Panc1 (cell line): ENCODE results near the gene CLMN. TPM values are rescaled to one million over a fixed set of nuclear protein-coding genes. Genes with fewer than 3 reads are reported as not detected.

Experiments
- ATAC-seq: fragments of 200-7000 bp; cut with Tn5 transposase; 2 replicates; pipeline ENCODE4 v1.9.1; 2020; ENCODE audit warnings: mild to moderate bottlenecking, moderate library complexity
- BruUV-seq: library from RNA; stranded (reverse); fragments of 400-500 nt; replicated peaks from 2 replicates; lab custom pipeline; 2021; lab: Mats Ljungman, UMichigan
- CTCF ChIA-PET: fragments of 300-600 bp; sonication (Branson Sonifier 250); formaldehyde crosslinking; loops from one replicate; lab custom pipeline; 2022; ENCODE audit warnings: antibody characterized with exemption; lab: Charles Lee
- POLR2A ChIA-PET: fragments of 300-600 bp; sonication (Branson Sonifier 250); formaldehyde crosslinking; loops from one replicate; lab custom pipeline; 2022; ENCODE audit warnings: antibody characterized with exemption; lab: Charles Lee
- DNase-seq: peaks from one replicate; pipeline ENCODE4 v3.0.0-alpha.2; 2010; ENCODE audit warnings: low read depth, low spot score
- H3K27ac ChIP-seq: 2 replicates; pipeline ENCODE4 v1.5.1; 2011; ENCODE audit warnings: mild to moderate bottlenecking, low read length, inconsistent platforms
- H3K27me3 ChIP-seq: fragments of 200-500 bp; sonication (Bioruptor generic); 2 replicates; pipeline ENCODE4 v1.6.0; 2014; ENCODE audit warnings: low read length, inconsistent platforms; ENCODE audit not compliant: control insufficient read depth, insufficient read depth
- H3K36me3 ChIP-seq: fragments of 200-500 bp; sonication (Bioruptor generic); 2 replicates; pipeline ENCODE4 v1.5.1; 2014; ENCODE audit warnings: inconsistent platforms, mild to moderate bottlenecking, low read length, moderate library complexity; ENCODE audit not compliant: control insufficient read depth, insufficient read depth
- H3K4me1 ChIP-seq: 2 replicates; pipeline ENCODE4 v1.5.1; 2011; ENCODE audit warnings: inconsistent platforms, mild to moderate bottlenecking, low read length, moderate library complexity; ENCODE audit not compliant: control insufficient read depth, insufficient read depth
- H3K4me3 ChIP-seq, 2 experiments: 2 replicates each; pipeline ENCODE4 v1.5.1; 2011 to 2012; ENCODE audit warnings: low read depth in 2 of 2, low read length in 2 of 2, mild to moderate bottlenecking in 2 of 2, inconsistent platforms in 1 of 2, moderate library complexity in 1 of 2
- H3K9me3 ChIP-seq: fragments of 200-500 bp; sonication (Bioruptor generic); 2 replicates; pipeline ENCODE4 v1.5.1; 2014; ENCODE audit warnings: low read depth, mild to moderate bottlenecking, inconsistent platforms, low read length, moderate library complexity; ENCODE audit not compliant: control insufficient read depth, insufficient read depth
- POLR2AphosphoS5 ChIP-seq: IDR thresholded peaks from 2 replicates; pipeline ENCODE4 v1.6.1; 2012; ENCODE audit warnings: mild to moderate bottlenecking, low read depth, low read length, moderate library complexity
- SIN3A ChIP-seq: IDR thresholded peaks from 2 replicates; pipeline ENCODE4 v1.6.1; 2012; ENCODE audit warnings: low read depth, mild to moderate bottlenecking, low read length, moderate library complexity, borderline replicate concordance; ENCODE audit not compliant: insufficient read depth
- TCF7L2 ChIP-seq: IDR thresholded peaks from 2 replicates; pipeline ENCODE4 v1.6.1; 2011; ENCODE audit warnings: mild to moderate bottlenecking, low read depth, low read length, inconsistent platforms
- in situ Hi-C: cut with HindIII; loops from 2 replicates; pipeline ENCODE4 v1.10.0; 2016; ENCODE audit warnings: low sequenced_read_pairs, low pct_unique_long_range_greater_than_20kb
- intact Hi-C: fragments of 100-400 bp; cut with micrococcal nuclease; formaldehyde crosslinking; loops from one replicate; pipeline ENCODE4 v1.10.0; 2022; ENCODE audit not compliant: unreplicated experiment
- total RNA-seq: library from RNA; stranded (reverse); gene quantifications from one replicate; pipeline ENCODE4 v1.2.1, GENCODE V29; 2021; ENCODE audit not compliant: unreplicated experiment
- TF ChIP-seq, protein P1 (sequence below), 2 experiments: IDR thresholded peaks; 2 replicates each; pipeline ENCODE4 v1.6.1; 2011 to 2012; ENCODE audit warnings: low read depth in 2 of 2, control low read depth in 1 of 2, low read length in 1 of 2, mild to moderate bottlenecking in 1 of 2, moderate library complexity in 1 of 2; ENCODE audit not compliant: insufficient read depth in 1 of 2
- TF ChIP-seq, protein P2 (sequence below): fragments of 450-650 bp; IDR thresholded peaks from 2 replicates; pipeline ENCODE4 v1.5.1; 2017; ENCODE audit warnings: mild to moderate bottlenecking

Gene CLMN
- total RNA-seq, 1 experiment from 2014 or later: 34.9 TPM

DNA sequence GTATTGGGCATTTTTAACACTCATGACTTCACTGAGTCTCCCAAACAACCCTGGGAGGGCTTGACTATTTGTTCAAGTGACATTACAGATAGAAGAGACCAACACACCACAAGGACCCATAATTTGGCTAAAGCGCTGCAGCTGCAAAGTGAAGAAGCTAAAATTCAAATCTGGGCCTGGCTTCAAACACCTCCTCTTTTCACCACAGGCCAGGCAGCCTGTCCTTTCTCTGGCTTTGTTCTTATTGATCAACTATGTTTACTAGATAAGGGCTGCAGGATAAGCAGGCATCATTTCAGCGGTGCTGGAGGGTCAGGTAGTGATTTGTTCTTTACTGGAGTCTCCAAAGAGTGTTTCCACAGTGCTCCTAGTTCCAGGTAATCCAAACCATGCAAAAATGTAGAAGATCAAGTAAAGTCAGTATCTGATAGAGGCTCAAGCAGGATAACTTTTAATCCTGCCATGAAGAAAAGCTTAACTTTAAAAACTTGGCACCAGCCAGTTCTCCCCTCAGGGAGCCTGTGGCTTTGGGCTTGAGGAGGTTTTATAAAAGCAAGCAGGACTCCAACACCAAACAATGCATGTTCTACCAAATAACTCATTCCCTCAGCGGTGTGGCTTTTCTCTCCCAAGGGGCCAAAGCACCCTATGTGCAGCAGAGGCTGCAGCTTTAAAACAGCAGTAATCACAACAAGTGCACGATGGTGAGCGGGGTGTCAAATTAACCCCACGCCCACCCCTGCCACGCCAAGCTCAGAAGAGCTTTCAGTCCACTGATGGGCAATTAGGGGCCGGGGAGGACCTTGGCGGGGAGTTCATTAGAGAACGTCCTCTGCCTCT, 16.8 kb downstream of the CLMN start:
- Histone ChIP-seq H3K9me3 (no peaks in the 10 kb centered on the region), H3K27ac (no peak overlapping the region), H3K36me3 (no peaks in the 10 kb centered on the region), H3K4me1 (peaks cover 16% of the 10 kb centered on the region), H3K27me3 (no peaks in the 10 kb centered on the region), H3K4me3 (no peak overlapping the region)
- no peak for TF ChIP-seq POLR2AphosphoS5
- TF ChIP-seq, protein P1, sequence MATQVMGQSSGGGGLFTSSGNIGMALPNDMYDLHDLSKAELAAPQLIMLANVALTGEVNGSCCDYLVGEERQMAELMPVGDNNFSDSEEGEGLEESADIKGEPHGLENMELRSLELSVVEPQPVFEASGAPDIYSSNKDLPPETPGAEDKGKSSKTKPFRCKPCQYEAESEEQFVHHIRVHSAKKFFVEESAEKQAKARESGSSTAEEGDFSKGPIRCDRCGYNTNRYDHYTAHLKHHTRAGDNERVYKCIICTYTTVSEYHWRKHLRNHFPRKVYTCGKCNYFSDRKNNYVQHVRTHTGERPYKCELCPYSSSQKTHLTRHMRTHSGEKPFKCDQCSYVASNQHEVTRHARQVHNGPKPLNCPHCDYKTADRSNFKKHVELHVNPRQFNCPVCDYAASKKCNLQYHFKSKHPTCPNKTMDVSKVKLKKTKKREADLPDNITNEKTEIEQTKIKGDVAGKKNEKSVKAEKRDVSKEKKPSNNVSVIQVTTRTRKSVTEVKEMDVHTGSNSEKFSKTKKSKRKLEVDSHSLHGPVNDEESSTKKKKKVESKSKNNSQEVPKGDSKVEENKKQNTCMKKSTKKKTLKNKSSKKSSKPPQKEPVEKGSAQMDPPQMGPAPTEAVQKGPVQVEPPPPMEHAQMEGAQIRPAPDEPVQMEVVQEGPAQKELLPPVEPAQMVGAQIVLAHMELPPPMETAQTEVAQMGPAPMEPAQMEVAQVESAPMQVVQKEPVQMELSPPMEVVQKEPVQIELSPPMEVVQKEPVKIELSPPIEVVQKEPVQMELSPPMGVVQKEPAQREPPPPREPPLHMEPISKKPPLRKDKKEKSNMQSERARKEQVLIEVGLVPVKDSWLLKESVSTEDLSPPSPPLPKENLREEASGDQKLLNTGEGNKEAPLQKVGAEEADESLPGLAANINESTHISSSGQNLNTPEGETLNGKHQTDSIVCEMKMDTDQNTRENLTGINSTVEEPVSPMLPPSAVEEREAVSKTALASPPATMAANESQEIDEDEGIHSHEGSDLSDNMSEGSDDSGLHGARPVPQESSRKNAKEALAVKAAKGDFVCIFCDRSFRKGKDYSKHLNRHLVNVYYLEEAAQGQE (IDR thresholded peaks at IDR 0.05; ENCODE audit: insufficient read depth in 1 of 2, low read depth in 2 of 2, low read length in 1 of 2): no peak
- in situ Hi-C loops (no loop called here), intact Hi-C loops (no loop called here)
- ChIA-PET POLR2A (no interaction called here), CTCF (no interaction called here)
- no TSS peak for BruUV-seq
- DNase-seq: no peak
- ATAC-seq: no peak

DNA sequence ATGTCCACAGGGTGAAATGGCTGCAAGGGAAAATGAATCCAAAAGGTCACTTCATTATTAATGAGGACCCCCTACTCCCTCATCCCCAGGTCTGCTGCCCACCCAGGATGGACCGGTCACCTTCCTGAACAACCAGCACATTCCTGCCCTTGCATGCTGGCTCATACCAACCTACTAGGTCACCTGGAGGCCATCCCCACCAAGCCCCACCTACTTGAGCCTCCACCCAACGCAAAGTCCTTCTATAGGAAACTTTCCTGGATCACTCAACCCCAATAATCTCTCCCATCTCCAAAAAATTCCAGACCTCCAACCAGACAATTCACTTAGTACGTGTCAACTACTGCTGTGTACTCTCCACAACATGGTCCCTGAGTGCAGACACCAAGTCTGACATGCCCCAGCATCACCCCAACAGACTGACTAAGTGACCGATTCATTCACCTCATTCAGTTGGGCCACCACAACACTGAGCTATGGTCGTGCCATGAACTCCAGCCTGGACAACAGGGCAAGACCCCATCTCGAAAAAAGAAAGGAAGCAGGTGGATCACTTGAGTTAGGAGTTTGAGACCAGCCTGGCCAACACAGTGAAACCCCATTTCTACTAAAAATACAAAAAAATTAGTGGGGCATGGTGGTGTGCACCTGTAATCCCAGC, 18.1 kb downstream of the CLMN start:
- Histone ChIP-seq H3K27me3 (no peaks in the 10 kb centered on the region), H3K9me3 (no peaks in the 10 kb centered on the region), H3K36me3 (no peaks in the 10 kb centered on the region), H3K4me3 (no peak overlapping the region), H3K27ac (no peak overlapping the region), H3K4me1 (peaks cover 9% of the 10 kb centered on the region)
- ATAC-seq: no peak
- CTCF ChIA-PET: no interaction called here
- DNase-seq: no peak
- intact Hi-C loops (no loop called here), in situ Hi-C loops (no loop called here)
- TF ChIP-seq, protein P1 (IDR thresholded peaks at IDR 0.05; ENCODE audit: insufficient read depth in 1 of 2, low read depth in 2 of 2, low read length in 1 of 2): no peak
- no peak for TF ChIP-seq POLR2AphosphoS5
- TF ChIP-seq TCF7L2: no peak
- TF ChIP-seq, protein P2, sequence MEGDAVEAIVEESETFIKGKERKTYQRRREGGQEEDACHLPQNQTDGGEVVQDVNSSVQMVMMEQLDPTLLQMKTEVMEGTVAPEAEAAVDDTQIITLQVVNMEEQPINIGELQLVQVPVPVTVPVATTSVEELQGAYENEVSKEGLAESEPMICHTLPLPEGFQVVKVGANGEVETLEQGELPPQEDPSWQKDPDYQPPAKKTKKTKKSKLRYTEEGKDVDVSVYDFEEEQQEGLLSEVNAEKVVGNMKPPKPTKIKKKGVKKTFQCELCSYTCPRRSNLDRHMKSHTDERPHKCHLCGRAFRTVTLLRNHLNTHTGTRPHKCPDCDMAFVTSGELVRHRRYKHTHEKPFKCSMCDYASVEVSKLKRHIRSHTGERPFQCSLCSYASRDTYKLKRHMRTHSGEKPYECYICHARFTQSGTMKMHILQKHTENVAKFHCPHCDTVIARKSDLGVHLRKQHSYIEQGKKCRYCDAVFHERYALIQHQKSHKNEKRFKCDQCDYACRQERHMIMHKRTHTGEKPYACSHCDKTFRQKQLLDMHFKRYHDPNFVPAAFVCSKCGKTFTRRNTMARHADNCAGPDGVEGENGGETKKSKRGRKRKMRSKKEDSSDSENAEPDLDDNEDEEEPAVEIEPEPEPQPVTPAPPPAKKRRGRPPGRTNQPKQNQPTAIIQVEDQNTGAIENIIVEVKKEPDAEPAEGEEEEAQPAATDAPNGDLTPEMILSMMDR: no peak
- TF ChIP-seq SIN3A: no peak
- POLR2A ChIA-PET: interaction anchor here (0.5 kb wide), 1 partner anchor 35 kb away, joined by 3 read pairs; no protein-coding TSS in a partner anchor
- no TSS peak for BruUV-seq
